ENCODE data around the gene TASP1.

Gene TASP1

GRCh38 chr20:13638496-13639149 lies at the start of gene TASP1:
TASP1 (minus strand) TSS chr20:13638932; CDS start chr20:13630078, 8,854 bp downstream.
- Histone ChIP-seq H3K27me3 (replicated peaks; ENCODE audit: control insufficient read depth, insufficient read depth, low read length) (no peaks in the 10 kb centered on the region), H3K4me3 (replicated peaks; ENCODE audit: low read depth, low read length) (peak within 1 kb of the TSS; percentile 93), H3K36me3 (ENCODE audit: control insufficient read depth, insufficient read depth, low read length) (no peaks in the 10 kb centered on the region)
- DNase-seq (ENCODE audit: extremely low read depth, insufficient read length), result peak; percentile 92
- TF ChIP-seq CTCF (IDR thresholded peaks at IDR 0.05; ENCODE audit: insufficient read depth, low read length, poor library complexity, severe bottlenecking), result no peak

GRCh38 chr20:13687815-13688214 lies 49.1 kb upstream of the TASP1 start:
- no peaks in the 10 kb centered on the region for H3K36me3 ChIP-seq (ENCODE audit: control insufficient read depth, insufficient read depth, low read length)
- H3K4me3 ChIP-seq (replicated peaks; ENCODE audit: low read depth, low read length), result no peak overlapping the region
- DNase-seq (ENCODE audit: extremely low read depth, insufficient read length), result no peak
- TF ChIP-seq CTCF (IDR thresholded peaks at IDR 0.05; ENCODE audit: insufficient read depth, low read length, poor library complexity, severe bottlenecking), result no peak
- no peaks in the 10 kb centered on the region; the same call in 1 of the 2 replicates for H3K27me3 ChIP-seq (replicated peaks; ENCODE audit: control insufficient read depth, insufficient read depth, low read length)

- Histone ChIP-seq H3K27me3 (replicated peaks; ENCODE audit: control insufficient read depth, insufficient read depth, low read length) (no peaks in the 10 kb centered on the region; the same call in 1 of the 2 replicates), H3K36me3 (ENCODE audit: control insufficient read depth, insufficient read depth, low read length) (no peaks in the 10 kb centered on the region), H3K4me3 (replicated peaks; ENCODE audit: low read depth, low read length) (no peak overlapping the region)
- no peak for TF ChIP-seq CTCF (IDR thresholded peaks at IDR 0.05; ENCODE audit: insufficient read depth, low read length, poor library complexity, severe bottlenecking)
- no peak for DNase-seq (ENCODE audit: extremely low read depth, insufficient read length)
These were observed 46.9 kb upstream of the TASP1 start for GRCh38 chr20:13685623-13686022.

GRCh38 chr20:13684566-13685222 lies 46.0 kb upstream of the TASP1 start:
- no peak for TF ChIP-seq CTCF (IDR thresholded peaks at IDR 0.05; ENCODE audit: insufficient read depth, low read length, poor library complexity, severe bottlenecking)
- peak; percentile 69 for DNase-seq (ENCODE audit: extremely low read depth, insufficient read length)
- H3K4me3 ChIP-seq (replicated peaks; ENCODE audit: low read depth, low read length), result no peak overlapping the region
- no peaks in the 10 kb centered on the region; the same call in 1 of the 2 replicates for H3K27me3 ChIP-seq (replicated peaks; ENCODE audit: control insufficient read depth, insufficient read depth, low read length)
- no peaks in the 10 kb centered on the region for H3K36me3 ChIP-seq (ENCODE audit: control insufficient read depth, insufficient read depth, low read length)

- Histone ChIP-seq H3K36me3 (ENCODE audit: control insufficient read depth, insufficient read depth, low read length) (no peaks in the 10 kb centered on the region), H3K4me3 (replicated peaks; ENCODE audit: low read depth, low read length) (no peak overlapping the region), H3K27me3 (replicated peaks; ENCODE audit: control insufficient read depth, insufficient read depth, low read length) (no peaks in the 10 kb centered on the region; the same call in 1 of the 2 replicates)
- DNase-seq (ENCODE audit: extremely low read depth, insufficient read length), result no peak
- TF ChIP-seq CTCF (IDR thresholded peaks at IDR 0.05; ENCODE audit: insufficient read depth, low read length, poor library complexity, severe bottlenecking), result no peak
These were observed 45.1 kb upstream of the TASP1 start for GRCh38 chr20:13683833-13684232.

Measured in GM06990 (cell line).